Glomerular visceral epithelial cell (primary cell): ENCODE results near the gene MAFB.

Experiments used
- DNase-seq: peaks from one replicate; pipeline ENCODE4 v3.0.0-alpha.2; 2016; ENCODE audit errors: extremely low spot score

Gene MAFB

GRCh38 chr20:40659567-40659966 is 29.5 kb downstream of the MAFB start:
- DNase-seq = no peak

- DNase-seq = no peak
Observed at GRCh38 chr20:40658509-40658908, 30.5 kb downstream of the MAFB start.

GRCh38 chr20:40657526-40657925 is 31.5 kb downstream of the MAFB start:
- DNase-seq = no peak

- DNase-seq = no peak
Observed at GRCh38 chr20:40655451-40655850, 33.6 kb downstream of the MAFB start.

GRCh38 chr20:40654876-40655275 is 34.2 kb downstream of the MAFB start:
- DNase-seq = no peak

- DNase-seq = no peak
Observed at GRCh38 chr20:40652441-40652987, 36.5 kb downstream of the MAFB start.

GRCh38 chr20:40651151-40651550 is 37.9 kb downstream of the MAFB start:
- DNase-seq = no peak

GRCh38 chr20:40650707-40651106 is 38.3 kb downstream of the MAFB start:
- no peak for DNase-seq

GRCh38 chr20:40648210-40649072 is 40.6 kb downstream of the MAFB start:
- no peak for DNase-seq

GRCh38 chr20:40646813-40647212 is 42.2 kb downstream of the MAFB start:
- DNase-seq = no peak

- no peak for DNase-seq
Observed at GRCh38 chr20:40646361-40646760, 42.7 kb downstream of the MAFB start.

- DNase-seq = no peak
Observed at GRCh38 chr20:40644863-40645262, 44.2 kb downstream of the MAFB start.

- no peak for DNase-seq
Observed at GRCh38 chr20:40643891-40644290, 45.1 kb downstream of the MAFB start.

GRCh38 chr20:40641809-40642208 is 47.2 kb downstream of the MAFB start:
- DNase-seq = no peak

- DNase-seq = no peak
Observed at GRCh38 chr20:40641202-40641601, 47.8 kb downstream of the MAFB start.

- DNase-seq = no peak
Observed at GRCh38 chr20:40640667-40641066, 48.4 kb downstream of the MAFB start.

- DNase-seq = no peak
Observed at GRCh38 chr20:40639676-40640355, 49.2 kb downstream of the MAFB start.

GRCh38 chr20:40639132-40639531 is 49.9 kb downstream of the MAFB start:
- DNase-seq = no peak

- no peak for DNase-seq
Observed at GRCh38 chr20:40638414-40638813, 50.6 kb downstream of the MAFB start.

- no peak for DNase-seq
Observed at GRCh38 chr20:40637176-40637575, 51.9 kb downstream of the MAFB start.

- DNase-seq = no peak
Observed at GRCh38 chr20:40636486-40636885, 52.5 kb downstream of the MAFB start.

GRCh38 chr20:40635971-40636370 is 53.1 kb downstream of the MAFB start:
- DNase-seq = no peak
